Memory B cell (primary cell): ENCODE data around the gene SLC12A4.
"Not testable (repeated sequence)": the region's sequence is repeated elsewhere in the genome, so short reads cannot be mapped to it uniquely, and the experiment has no call there.

Experiments
- ATAC-seq: fragments of 150-1000 bp; cut with Tn5 transposase; 2 replicates; pipeline ENCODE4 v1.10.0; 2021; ENCODE audit warnings: low read depth, mild to moderate bottlenecking, moderate library complexity
- DNase-seq, 2 donors: peaks; one replicate each; pipeline ENCODE4 v3.0.0; 2022; ENCODE audit warnings: low spot score in 2 of 2
- H3K27ac Mint-ChIP-seq: one replicate; pipeline ENCODE4 v1.8.0; 2022; ENCODE audit warnings: mild to moderate bottlenecking, moderate library complexity, mixed read lengths
- H3K27me3 Mint-ChIP-seq: one replicate; pipeline ENCODE4 v1.8.0; 2022; ENCODE audit warnings: mixed read lengths
- H3K36me3 Mint-ChIP-seq: one replicate; pipeline ENCODE4 v1.8.0; 2022; ENCODE audit warnings: mild to moderate bottlenecking, mixed read lengths
- H3K4me1 Mint-ChIP-seq: one replicate; pipeline ENCODE4 v1.8.0; 2022; ENCODE audit warnings: mixed read lengths
- H3K4me3 Mint-ChIP-seq: one replicate; pipeline ENCODE4 v1.8.0; 2022; ENCODE audit warnings: mild to moderate bottlenecking, moderate library complexity, mixed read lengths
- H3K9me3 Mint-ChIP-seq: one replicate; pipeline ENCODE4 v1.8.0; 2022; ENCODE audit warnings: mixed read lengths

SLC12A4 gene

GRCh38 chr16:67926181-67926750 is 42.2 kb downstream of the SLC12A4 start:
- Mint-ChIP-seq H3K36me3 (peaks cover 3% of the 10 kb centered on the region), H3K27ac (no peak overlapping the region), H3K9me3 (no peaks in the 10 kb centered on the region), H3K4me1 (peaks cover 22% of the 10 kb centered on the region), H3K4me3 (no peak overlapping the region), H3K27me3 (no peaks in the 10 kb centered on the region)
- ATAC-seq (no peak), DNase-seq (no peak)

GRCh38 chr16:67924140-67924906 is 44.1 kb downstream of the SLC12A4 start:
- Mint-ChIP-seq H3K4me3 (no peak overlapping the region), H3K27me3 (no peaks in the 10 kb centered on the region), H3K36me3 (peaks cover 3% of the 10 kb centered on the region), H3K9me3 (no peaks in the 10 kb centered on the region), H3K4me1 (peaks cover 22% of the 10 kb centered on the region), H3K27ac (no peak overlapping the region)
- DNase-seq (no peak), ATAC-seq (no peak)

DNA sequence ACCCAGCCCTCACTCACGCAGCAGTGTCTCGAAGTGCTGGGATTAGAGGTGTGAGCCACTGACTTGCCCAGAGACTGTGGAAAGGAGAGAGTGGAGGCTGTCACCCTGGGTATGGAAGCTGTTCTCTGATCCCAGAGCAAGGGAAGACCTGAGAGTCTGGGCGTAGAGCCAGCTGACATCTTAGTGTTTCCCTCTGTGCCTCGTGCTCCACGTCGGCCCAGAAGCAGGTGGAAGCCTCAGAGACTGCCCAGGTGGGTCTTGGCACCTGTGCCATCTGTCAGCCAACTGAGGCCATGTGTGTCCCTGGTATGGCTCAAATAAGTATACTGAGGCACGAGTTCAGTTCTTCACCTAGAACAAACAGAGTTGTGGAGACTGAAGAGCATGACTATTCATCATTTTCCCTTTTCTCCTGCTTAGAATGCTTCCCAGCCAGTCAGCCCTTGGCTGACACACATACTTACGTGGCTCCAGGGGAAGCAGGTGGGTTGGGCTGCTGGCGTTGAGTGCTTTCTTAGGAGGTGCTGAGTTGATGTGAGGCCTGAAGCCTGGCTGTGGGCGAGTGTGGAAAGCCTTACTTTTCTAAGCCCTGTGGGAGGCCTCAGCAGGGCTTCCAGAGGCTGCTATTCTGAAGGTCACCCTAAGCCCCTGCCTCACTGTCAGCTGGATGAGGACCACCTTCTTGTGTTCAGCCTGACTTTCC is 44.9 kb downstream of the SLC12A4 start:
- no peak for ATAC-seq
- H3K36me3 Mint-ChIP-seq, result peaks cover 3% of the 10 kb centered on the region
- peaks cover 21% of the 10 kb centered on the region for H3K4me1 Mint-ChIP-seq
- H3K9me3 Mint-ChIP-seq, result no peaks in the 10 kb centered on the region
- H3K27ac Mint-ChIP-seq, result no peak overlapping the region
- H3K27me3 Mint-ChIP-seq, result no peaks in the 10 kb centered on the region
- no peak overlapping the region for H3K4me3 Mint-ChIP-seq
- no peak for DNase-seq

- no peak for DNase-seq
- ATAC-seq, result no peak
- no peaks in the 10 kb centered on the region for H3K27me3 Mint-ChIP-seq
- H3K9me3 Mint-ChIP-seq, result no peaks in the 10 kb centered on the region
- peaks cover 21% of the 10 kb centered on the region for H3K4me1 Mint-ChIP-seq
- H3K4me3 Mint-ChIP-seq, result no peak overlapping the region
- peak overlapping the region; percentile 20 for H3K27ac Mint-ChIP-seq
- H3K36me3 Mint-ChIP-seq, result no peaks in the 10 kb centered on the region
These were observed 45.7 kb downstream of the SLC12A4 start for GRCh38 chr16:67922740-67923139.

DNA sequence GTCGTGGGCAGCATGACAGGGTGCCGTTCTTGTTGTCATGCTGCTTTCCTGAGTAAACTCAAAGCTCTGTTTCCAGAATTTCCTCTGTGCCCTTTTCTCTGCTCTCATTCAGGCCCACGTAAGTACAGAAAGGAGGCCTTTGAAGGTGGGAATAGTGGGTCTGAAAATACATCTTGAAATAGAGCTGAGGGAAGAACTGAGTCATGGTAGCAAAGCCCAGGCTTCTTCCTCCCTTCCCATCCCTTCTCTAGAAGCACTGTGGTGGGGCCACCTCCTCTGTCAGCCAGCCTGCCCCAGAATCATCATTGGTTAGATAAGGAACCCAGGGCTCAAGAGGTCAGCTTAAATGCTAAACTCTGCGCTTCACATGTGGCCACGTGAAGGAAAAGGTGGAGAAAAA is 46.2 kb downstream of the SLC12A4 start:
- ATAC-seq (no peak), DNase-seq (no peak)
- no peak overlapping the region for H3K4me3 Mint-ChIP-seq
- H3K4me1 Mint-ChIP-seq, result peaks cover 26% of the 10 kb centered on the region
- H3K27me3 Mint-ChIP-seq, result no peaks in the 10 kb centered on the region
- no peaks in the 10 kb centered on the region for H3K9me3 Mint-ChIP-seq
- H3K36me3 Mint-ChIP-seq, result no peaks in the 10 kb centered on the region
- peak overlapping the region; percentile 20 for H3K27ac Mint-ChIP-seq

- no peak overlapping the region for H3K4me3 Mint-ChIP-seq
- no peaks in the 10 kb centered on the region for H3K27me3 Mint-ChIP-seq
- no peak overlapping the region for H3K27ac Mint-ChIP-seq
- DNase-seq (no peak), ATAC-seq (no peak)
- H3K4me1 Mint-ChIP-seq, result peaks cover 20% of the 10 kb centered on the region
- H3K36me3 Mint-ChIP-seq, result peaks cover 2% of the 10 kb centered on the region
- no peaks in the 10 kb centered on the region for H3K9me3 Mint-ChIP-seq
These were observed 48.7 kb downstream of the SLC12A4 start for GRCh38 chr16:67919622-67920221.

- Mint-ChIP-seq H3K9me3 (no peaks in the 10 kb centered on the region), H3K27me3 (no peaks in the 10 kb centered on the region), H3K4me1 (peaks cover 18% of the 10 kb centered on the region), H3K4me3 (no peak overlapping the region), H3K36me3 (peaks cover 2% of the 10 kb centered on the region), H3K27ac (no peak overlapping the region)
- DNase-seq (no peak), ATAC-seq (no peak)
These were observed 50.6 kb downstream of the SLC12A4 start for GRCh38 chr16:67917852-67918236.

GRCh38 chr16:67917140-67917851 is 51.1 kb downstream of the SLC12A4 start:
- Mint-ChIP-seq H3K4me1 (peaks cover 17% of the 10 kb centered on the region), H3K36me3 (peaks cover 2% of the 10 kb centered on the region)

GRCh38 chr16:67915831-67916723 is 52.4 kb downstream of the SLC12A4 start:
- H3K27ac Mint-ChIP-seq, result no peak overlapping the region
- no peaks in the 10 kb centered on the region for H3K9me3 Mint-ChIP-seq
- H3K4me3 Mint-ChIP-seq, result no peak overlapping the region
- DNase-seq (no peak), ATAC-seq (no peak)
- H3K36me3 Mint-ChIP-seq, result peaks cover 6% of the 10 kb centered on the region
- no peaks in the 10 kb centered on the region for H3K27me3 Mint-ChIP-seq
- H3K4me1 Mint-ChIP-seq, result peaks cover 16% of the 10 kb centered on the region

More at GRCh38 chr16:67917140-67917851, 51.1 kb downstream of the SLC12A4 start:
- Mint-ChIP-seq H3K27me3 (no peaks in the 10 kb centered on the region), H3K27ac (no peak overlapping the region), H3K4me3 (no peak overlapping the region), H3K9me3 (no peaks in the 10 kb centered on the region)
- DNase-seq (no peak), ATAC-seq (no peak)

GRCh38 chr16:67915496-67915769 is 53.0 kb downstream of the SLC12A4 start:
- H3K4me3 Mint-ChIP-seq, H3K27me3 Mint-ChIP-seq, H3K9me3 Mint-ChIP-seq, H3K36me3 Mint-ChIP-seq, DNase-seq, H3K27ac Mint-ChIP-seq, ATAC-seq: not testable (repeated sequence)
- H3K4me1 Mint-ChIP-seq, result peaks cover 16% of the 10 kb centered on the region

GRCh38 chr16:67914758-67915495 is 53.5 kb downstream of the SLC12A4 start:
- Mint-ChIP-seq H3K4me1 (peaks cover 16% of the 10 kb centered on the region), H3K9me3 (no peaks in the 10 kb centered on the region), H3K27me3 (no peaks in the 10 kb centered on the region), H3K36me3 (peaks cover 6% of the 10 kb centered on the region), H3K27ac (no peak overlapping the region), H3K4me3 (no peak overlapping the region)
- DNase-seq, result no peak
- ATAC-seq, result no peak

DNA sequence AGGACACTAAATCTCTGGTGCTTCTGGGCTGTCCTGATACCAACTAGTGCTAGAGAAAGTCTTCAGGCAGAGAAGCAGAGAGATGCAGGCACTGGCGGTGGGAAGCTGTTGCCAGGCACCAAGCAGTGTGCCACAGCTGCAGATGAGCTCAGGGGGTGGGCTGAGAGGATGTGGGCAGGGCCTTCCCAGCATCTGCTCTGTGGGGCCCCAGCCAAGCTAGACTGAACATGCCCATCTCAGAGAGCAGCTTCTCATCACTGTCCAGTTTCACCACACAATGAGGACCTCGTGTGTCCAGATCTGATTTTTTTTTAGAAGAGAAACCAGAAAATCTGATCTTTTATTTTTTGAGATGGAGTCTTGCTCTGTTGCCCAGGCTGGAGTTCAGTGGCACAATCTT is 58.3 kb downstream of the SLC12A4 start:
- Mint-ChIP-seq H3K4me3 (no peak overlapping the region), H3K4me1 (peaks cover 9% of the 10 kb centered on the region), H3K9me3 (no peaks in the 10 kb centered on the region), H3K27me3 (no peaks in the 10 kb centered on the region), H3K27ac (no peak overlapping the region), H3K36me3 (peaks cover 14% of the 10 kb centered on the region)
- peak; percentile 32 for ATAC-seq
- DNase-seq, result no peak
